Glutamatergic neuron (in vitro differentiated cells): Measurements from ENCODE around the gene MSI2. TPM values are rescaled to one million over a fixed set of nuclear protein-coding genes. Genes with fewer than 3 reads are reported as not detected.

ENCODE experiments used
- DNase-seq: peaks from one replicate; pipeline ENCODE4 v3.0.0; 2022
- H3K27ac Mint-ChIP-seq: one replicate; pipeline ENCODE4 v1.8.0; 2020; ENCODE audit warnings: mild to moderate bottlenecking, mixed read lengths, inconsistent platforms; ENCODE audit not compliant: unreplicated experiment
- H3K27me3 Mint-ChIP-seq: one replicate; pipeline ENCODE4 v1.8.0; 2020; ENCODE audit warnings: mild to moderate bottlenecking, moderate library complexity, mixed read lengths, inconsistent platforms; ENCODE audit not compliant: unreplicated experiment
- H3K36me3 Mint-ChIP-seq: one replicate; pipeline ENCODE4 v1.8.0; 2020; ENCODE audit warnings: mild to moderate bottlenecking, mixed read lengths, inconsistent platforms; ENCODE audit not compliant: unreplicated experiment
- H3K4me1 Mint-ChIP-seq: one replicate; pipeline ENCODE4 v1.8.0; 2020; ENCODE audit warnings: mild to moderate bottlenecking, low read depth, mixed read lengths, inconsistent platforms; ENCODE audit not compliant: unreplicated experiment
- H3K4me3 Mint-ChIP-seq: one replicate; pipeline ENCODE4 v1.8.0; 2020; ENCODE audit warnings: mild to moderate bottlenecking, mixed read lengths, inconsistent platforms; ENCODE audit not compliant: unreplicated experiment
- H3K9me3 Mint-ChIP-seq: one replicate; pipeline ENCODE4 v1.8.0; 2020; ENCODE audit warnings: mild to moderate bottlenecking, moderate library complexity, mixed read lengths, inconsistent platforms; ENCODE audit not compliant: unreplicated experiment
- CTCF ChIP-seq: fragments of 200-600 bp; sonication (generic); IDR thresholded peaks from one replicate; pipeline ENCODE4 v1.5.0; 2021; ENCODE audit not compliant: partially characterized antibody, unreplicated experiment
- total RNA-seq: library from RNA; stranded (reverse); fragmentation: NEBNext Ultra II Directional; extraction: Animal tissue kit (Norgen Biotek cat#: 25700); gene quantifications from one replicate; pipeline ENCODE4 v1.2.1, GENCODE V29; 2021; ENCODE audit not compliant: unreplicated experiment

Gene MSI2
- total RNA-seq, 1 donor from 2014 or later: 141 TPM

- H3K9me3 Mint-ChIP-seq: peaks cover 17% of the 10 kb centered on the region
- no peak for TF ChIP-seq CTCF
- H3K27me3 Mint-ChIP-seq: peaks cover 16% of the 10 kb centered on the region
- no peaks in the 10 kb centered on the region for H3K36me3 Mint-ChIP-seq
- H3K4me3 Mint-ChIP-seq: peak overlapping the region; percentile 6
- no peak overlapping the region for H3K27ac Mint-ChIP-seq
- no peak for DNase-seq
- H3K4me1 Mint-ChIP-seq: peaks cover 25% of the 10 kb centered on the region
Observed at GRCh38 chr17:57730026-57730701, 473.8 kb downstream of the MSI2 start.

DNA sequence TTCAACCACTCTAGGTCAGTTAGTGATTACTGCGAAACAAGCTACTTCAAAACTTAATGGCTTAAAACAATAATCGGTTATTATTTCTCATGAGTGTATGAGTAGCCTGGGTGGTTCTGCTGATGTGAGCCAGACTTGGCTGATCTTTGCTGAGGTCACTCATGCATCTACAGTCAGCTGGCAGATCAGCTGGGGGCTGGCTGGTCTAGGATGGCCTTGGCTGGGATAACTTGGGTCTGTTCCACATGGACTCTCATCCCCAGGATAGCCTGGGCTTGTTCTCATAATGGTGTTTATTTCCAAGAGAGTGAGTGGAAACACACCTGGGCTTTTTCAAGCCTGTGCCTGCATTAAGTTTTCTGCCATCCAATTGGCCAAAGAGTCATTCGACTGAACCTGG lies 475.7 kb downstream of the MSI2 start:
- DNase-seq: no peak
- H3K36me3 Mint-ChIP-seq: no peaks in the 10 kb centered on the region
- H3K27ac Mint-ChIP-seq: no peak overlapping the region
- H3K9me3 Mint-ChIP-seq: peaks cover 10% of the 10 kb centered on the region
- TF ChIP-seq CTCF: no peak
- peaks cover 21% of the 10 kb centered on the region for H3K4me1 Mint-ChIP-seq
- H3K27me3 Mint-ChIP-seq: peaks cover 7% of the 10 kb centered on the region
- no peak overlapping the region for H3K4me3 Mint-ChIP-seq

DNA sequence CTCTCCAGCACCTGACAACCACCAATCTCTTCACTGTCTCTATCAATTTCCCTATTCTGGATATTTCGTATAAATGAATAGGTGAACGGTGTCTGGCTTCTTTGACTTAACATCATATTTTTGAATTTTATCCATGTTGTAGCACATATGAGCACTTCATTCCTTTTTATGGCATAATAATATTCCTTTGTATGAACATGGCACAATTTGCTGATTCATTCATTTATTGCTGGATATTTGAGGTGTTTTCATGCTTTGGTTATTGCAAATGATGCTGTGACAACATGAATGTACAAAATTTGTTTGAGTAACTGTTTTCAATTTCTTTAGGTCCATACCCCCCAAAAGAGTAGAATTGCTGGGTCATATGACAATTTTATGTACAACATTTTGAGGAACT lies 476.8 kb downstream of the MSI2 start:
- no peak for TF ChIP-seq CTCF
- Mint-ChIP-seq H3K9me3 (peaks cover 7% of the 10 kb centered on the region), H3K27me3 (peaks cover 7% of the 10 kb centered on the region), H3K4me3 (no peak overlapping the region), H3K27ac (no peak overlapping the region), H3K36me3 (no peaks in the 10 kb centered on the region), H3K4me1 (peaks cover 14% of the 10 kb centered on the region)
- DNase-seq: no peak

Other genes starting within 250 kb of the MSI2 start
- 35.6 TPM for gene AKAP1, start 171.3 kb upstream of the MSI2 start, total RNA-seq